ENCODE measurements around the gene OPRD1.

DNA sequence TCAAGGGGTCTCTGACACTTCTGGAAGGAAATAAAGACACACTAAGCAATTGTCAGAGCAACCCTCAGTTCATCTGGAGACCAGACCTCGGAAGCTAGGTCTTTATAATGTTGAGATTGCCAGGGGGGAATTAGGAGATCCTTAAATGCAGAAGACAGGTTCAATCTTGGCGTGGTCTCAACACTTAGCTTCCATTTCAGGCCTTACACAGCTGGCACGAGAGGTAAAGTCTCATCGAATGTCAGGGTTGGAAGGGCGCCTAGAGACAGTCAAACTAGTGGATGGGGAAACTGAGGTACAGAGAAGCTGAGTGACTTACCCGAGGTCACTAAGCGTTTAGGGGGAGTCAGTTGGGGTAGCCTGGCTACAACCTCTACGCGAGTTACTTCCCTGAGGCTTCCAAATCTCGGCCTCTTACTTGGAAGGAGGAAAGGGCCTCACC is 101.8 kb downstream of the OPRD1 start:
- TF ChIP-seq POLR2A (IDR thresholded peaks at IDR 0.05; ENCODE audit: low read depth, low read length) = no peak
- TF ChIP-seq POLR2AphosphoS5 (IDR thresholded peaks at IDR 0.05; ENCODE audit: low read depth, low read length) = no peak
